ENCODE results near the gene HMGA1. TPM values are rescaled to one million over a fixed set of nuclear protein-coding genes. Genes with fewer than 3 reads are reported as not detected.

Gene HMGA1
- total RNA-seq, 2 donors from 2014 or later, result 87.5 to 90.3 TPM

GRCh38 chr6:34229877-34230276 lies 6.8 kb upstream of the HMGA1 start:
- no peaks in the 10 kb centered on the region for H3K9me3 ChIP-seq (ENCODE audit: control insufficient read depth, low read length, poor library complexity, severe bottlenecking)
- Mint-ChIP-seq H3K27ac (no peak overlapping the region), H3K4me3 (no peak overlapping the region), H3K4me1 (peaks cover 3% of the 10 kb centered on the region), H3K36me3 (ENCODE audit: low read depth) (no peaks in the 10 kb centered on the region), H3K27me3 (no peaks in the 10 kb centered on the region)
- no peak for DNase-seq
- no peak for ATAC-seq

DNA sequence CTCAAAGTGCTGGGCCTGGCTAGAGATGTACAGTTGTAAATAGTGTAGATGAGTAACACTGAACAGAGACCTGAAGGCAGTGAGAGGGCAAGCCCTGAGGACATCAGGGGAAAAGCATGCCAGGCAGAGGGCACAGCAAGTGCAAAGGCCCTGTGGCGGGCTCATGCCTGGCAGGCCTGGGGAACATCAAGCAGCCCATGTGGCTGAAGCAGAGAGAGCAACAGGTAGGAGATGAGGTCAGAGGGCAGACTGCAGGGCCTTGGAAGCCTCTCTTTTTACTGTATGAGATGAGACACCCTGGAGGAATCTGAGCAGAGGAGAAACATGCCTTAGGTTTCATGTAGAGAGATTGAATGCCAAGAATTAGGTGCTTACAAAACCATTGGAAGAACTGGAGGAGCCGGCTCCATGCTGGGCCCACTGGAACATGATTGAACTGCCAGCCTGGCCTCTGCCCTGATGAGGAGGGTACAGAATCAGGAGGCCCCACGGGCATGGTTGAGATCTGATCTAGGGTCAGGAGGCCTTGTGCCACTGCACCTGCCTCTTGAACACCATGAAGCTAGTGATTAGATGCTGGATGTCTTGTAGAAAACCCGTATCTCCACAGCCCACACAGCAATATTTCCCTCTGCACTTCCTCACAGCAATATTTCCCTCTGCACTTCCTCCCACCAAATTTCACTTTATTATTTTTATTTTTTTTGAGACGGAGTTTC lies 5.9 kb upstream of the HMGA1 start:
- Mint-ChIP-seq H3K4me3 (no peak overlapping the region), H3K27ac (peak overlapping the region; percentile 41), H3K27me3 (no peaks in the 10 kb centered on the region), H3K4me1 (peaks cover 4% of the 10 kb centered on the region), H3K36me3 (ENCODE audit: low read depth) (no peaks in the 10 kb centered on the region)
- DNase-seq, result no peak
- ATAC-seq, result no peak
- H3K9me3 ChIP-seq (ENCODE audit: control insufficient read depth, low read length, poor library complexity, severe bottlenecking), result no peaks in the 10 kb centered on the region

DNA sequence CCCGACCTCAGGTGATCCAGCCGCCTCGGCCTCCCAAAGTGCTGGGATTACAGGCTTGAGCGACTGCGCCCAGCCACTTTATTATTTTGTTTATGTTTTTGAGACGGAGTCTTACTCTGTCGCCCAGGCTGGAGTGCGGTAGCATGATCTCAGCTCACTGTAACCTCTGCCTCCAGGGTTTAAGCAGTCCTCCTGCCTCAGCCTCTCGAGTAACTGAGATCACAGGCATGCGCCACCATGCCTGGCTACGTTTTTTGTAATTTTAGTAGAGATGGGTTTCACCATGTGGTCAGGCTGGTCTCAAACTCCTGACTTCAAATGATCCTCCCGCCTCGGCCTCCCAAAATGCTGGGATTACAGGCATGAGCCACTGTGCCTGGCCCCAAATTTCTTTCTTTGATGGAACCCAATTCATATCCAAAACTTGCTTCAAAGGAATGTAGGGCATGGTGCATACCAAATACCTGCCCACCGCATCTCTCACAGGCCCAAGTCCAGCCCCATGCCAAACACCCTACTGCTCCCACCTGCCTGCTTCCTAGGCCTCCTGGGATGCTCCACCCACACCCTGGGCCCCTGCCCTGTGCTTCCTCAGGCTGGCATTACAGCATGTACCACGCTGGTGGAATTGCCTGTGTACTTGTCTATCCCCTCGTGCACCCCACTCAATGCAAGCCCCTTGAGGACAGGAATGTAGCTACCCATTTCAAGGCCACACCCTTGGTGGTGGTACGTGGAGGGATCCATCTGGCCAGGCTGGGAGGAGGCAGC lies 4.9 kb upstream of the HMGA1 start:
- H3K4me3 Mint-ChIP-seq, result no peak overlapping the region
- no peaks in the 10 kb centered on the region for H3K27me3 Mint-ChIP-seq
- peak overlapping the region; percentile 44 for H3K27ac Mint-ChIP-seq
- DNase-seq, result no peak
- H3K4me1 Mint-ChIP-seq, result peaks cover 10% of the 10 kb centered on the region
- no peak for ATAC-seq
- H3K9me3 ChIP-seq (ENCODE audit: control insufficient read depth, low read length, poor library complexity, severe bottlenecking), result no peaks in the 10 kb centered on the region
- H3K36me3 Mint-ChIP-seq (ENCODE audit: low read depth), result no peaks in the 10 kb centered on the region

DNA sequence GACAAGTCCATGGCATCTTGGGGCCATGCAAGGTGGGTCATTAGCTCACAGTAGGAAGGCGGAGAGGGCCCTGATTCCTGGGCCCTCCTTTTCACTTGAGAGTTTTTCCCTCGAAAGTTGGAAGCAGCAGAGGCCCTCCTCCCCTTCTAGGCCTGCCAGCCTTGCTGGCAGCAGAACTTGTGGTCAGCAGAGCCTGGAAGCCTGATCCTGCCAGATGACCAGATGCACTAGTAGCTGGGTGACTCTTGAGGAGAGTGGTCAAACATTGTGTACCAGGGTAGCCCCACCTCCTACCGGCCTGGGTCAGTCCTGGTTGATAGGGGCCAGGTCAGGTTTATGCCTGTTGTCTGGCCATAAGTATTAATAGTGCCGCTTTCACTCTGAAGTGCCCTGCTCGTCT lies 3.8 kb upstream of the HMGA1 start:
- Mint-ChIP-seq H3K27me3 (no peaks in the 10 kb centered on the region), H3K4me3 (no peak overlapping the region), H3K27ac (peak overlapping the region; percentile 44), H3K36me3 (ENCODE audit: low read depth) (no peaks in the 10 kb centered on the region), H3K4me1 (peaks cover 10% of the 10 kb centered on the region)
- DNase-seq (no peak), ATAC-seq (no peak)
- H3K9me3 ChIP-seq (ENCODE audit: control insufficient read depth, low read length, poor library complexity, severe bottlenecking), result no peaks in the 10 kb centered on the region

DNA sequence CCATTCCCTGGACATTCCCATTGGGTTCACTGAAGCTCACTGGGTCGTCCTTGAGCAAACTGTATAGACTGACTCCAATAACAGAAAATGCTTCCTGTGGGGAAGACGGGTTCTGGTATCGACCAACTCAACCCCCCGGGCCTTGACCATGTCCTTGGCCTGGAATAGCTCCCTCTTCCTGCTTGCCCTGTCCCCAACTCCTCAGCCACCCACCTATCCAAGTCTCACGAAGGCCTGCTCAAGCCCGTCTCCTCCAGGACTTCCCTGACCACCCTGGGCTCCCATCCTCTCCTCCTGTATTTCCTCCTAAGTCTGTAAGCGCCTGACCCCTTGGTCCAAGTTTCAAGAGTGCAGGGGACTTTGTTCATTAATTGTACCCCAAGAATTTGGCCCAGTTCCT lies 2.8 kb upstream of the HMGA1 start:
- H3K4me1 Mint-ChIP-seq, result peaks cover 15% of the 10 kb centered on the region
- DNase-seq, result no peak
- H3K27ac Mint-ChIP-seq, result peak overlapping the region; percentile 37
- no peaks in the 10 kb centered on the region for H3K36me3 Mint-ChIP-seq (ENCODE audit: low read depth)
- ATAC-seq, result no peak
- H3K27me3 Mint-ChIP-seq, result no peaks in the 10 kb centered on the region
- H3K4me3 Mint-ChIP-seq, result no peak overlapping the region
- H3K9me3 ChIP-seq (ENCODE audit: control insufficient read depth, low read length, poor library complexity, severe bottlenecking), result no peaks in the 10 kb centered on the region

GRCh38 chr6:34234667-34235306 lies 1.9 kb upstream of the HMGA1 start:
- no peaks in the 10 kb centered on the region for H3K27me3 Mint-ChIP-seq
- no peak for DNase-seq
- no peaks in the 10 kb centered on the region for H3K9me3 ChIP-seq (ENCODE audit: control insufficient read depth, low read length, poor library complexity, severe bottlenecking)
- H3K36me3 Mint-ChIP-seq (ENCODE audit: low read depth), result no peaks in the 10 kb centered on the region
- peak overlapping the region; percentile 28 for H3K4me3 Mint-ChIP-seq
- ATAC-seq, result no peak
- H3K27ac Mint-ChIP-seq, result peak overlapping the region; percentile 37
- H3K4me1 Mint-ChIP-seq, result peaks cover 18% of the 10 kb centered on the region

GRCh38 chr6:34235307-34236130 lies 1.2 kb upstream of the HMGA1 start:
- Mint-ChIP-seq H3K36me3 (ENCODE audit: low read depth) (no peaks in the 10 kb centered on the region), H3K4me1 (peaks cover 18% of the 10 kb centered on the region), H3K27ac (peak overlapping the region; percentile 94), H3K4me3 (peak overlapping the region; percentile 94), H3K27me3 (no peaks in the 10 kb centered on the region)
- no peaks in the 10 kb centered on the region for H3K9me3 ChIP-seq (ENCODE audit: control insufficient read depth, low read length, poor library complexity, severe bottlenecking)
- ATAC-seq, result peak; percentile 44
- peak; percentile 36 to 59 (median 57) for DNase-seq

DNA sequence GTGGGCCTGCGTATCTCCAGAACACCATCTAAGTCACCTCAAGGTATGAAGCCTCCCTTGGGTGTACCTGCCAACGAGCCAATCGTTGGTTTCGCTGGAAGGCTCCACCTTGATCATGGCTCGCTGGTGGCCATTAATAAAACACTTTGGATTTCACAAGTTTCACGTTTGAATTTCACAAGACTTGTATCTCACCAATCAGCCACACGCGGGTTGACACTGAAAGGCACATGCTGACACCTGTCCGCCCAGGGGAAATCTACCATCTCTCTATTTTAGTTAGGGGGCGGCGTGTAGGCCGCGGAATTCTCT lies 586 bp upstream of the HMGA1 start:
- H3K27ac Mint-ChIP-seq, result peak overlapping the region; percentile 94
- DNase-seq, result peak; percentile 25 to 49 (median 44)
- no peaks in the 10 kb centered on the region for H3K27me3 Mint-ChIP-seq
- peak overlapping the region; percentile 94 for H3K4me3 Mint-ChIP-seq
- ATAC-seq, result peak; percentile 59
- H3K9me3 ChIP-seq (ENCODE audit: control insufficient read depth, low read length, poor library complexity, severe bottlenecking), result no peaks in the 10 kb centered on the region
- H3K36me3 Mint-ChIP-seq (ENCODE audit: low read depth), result no peaks in the 10 kb centered on the region
- H3K4me1 Mint-ChIP-seq, result peaks cover 18% of the 10 kb centered on the region

DNA sequence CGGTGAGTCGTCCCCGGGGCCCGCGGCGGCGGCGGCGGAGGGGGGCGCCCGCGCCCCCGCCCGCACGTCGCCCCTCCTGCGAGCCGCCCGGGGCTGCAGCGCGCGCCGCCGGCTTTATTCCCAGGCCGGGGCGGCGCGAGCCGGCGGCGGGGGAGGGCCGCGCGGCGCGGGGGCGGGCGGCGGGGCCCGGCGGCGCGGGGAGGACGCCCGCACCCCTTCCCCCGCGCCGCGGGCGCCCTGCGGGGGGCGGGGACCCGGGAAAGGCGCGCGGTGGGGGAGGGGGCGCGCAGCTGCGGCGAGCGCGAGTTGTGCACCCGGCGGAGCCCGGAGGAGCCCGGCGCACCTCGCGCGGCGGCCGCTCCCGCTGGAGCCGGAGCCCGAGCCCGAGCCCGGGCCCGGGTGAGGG lies 646 bp downstream of the HMGA1 start:
- Mint-ChIP-seq H3K27ac (peak overlapping the region; percentile 89), H3K4me1 (peaks cover 23% of the 10 kb centered on the region), H3K27me3 (no peaks in the 10 kb centered on the region), H3K36me3 (ENCODE audit: low read depth) (no peaks in the 10 kb centered on the region), H3K4me3 (peak overlapping the region; percentile 94)
- no peaks in the 10 kb centered on the region for H3K9me3 ChIP-seq (ENCODE audit: control insufficient read depth, low read length, poor library complexity, severe bottlenecking)
- ATAC-seq, result peak; percentile 5
- DNase-seq, result peak in 2 of 3 donors; percentile 44 to 47

GRCh38 chr6:34237722-34238584 lies 1.3 kb downstream of the HMGA1 start:
- peaks cover 29% of the 10 kb centered on the region for H3K4me1 Mint-ChIP-seq
- no peaks in the 10 kb centered on the region for H3K9me3 ChIP-seq (ENCODE audit: control insufficient read depth, low read length, poor library complexity, severe bottlenecking)
- no peaks in the 10 kb centered on the region for H3K27me3 Mint-ChIP-seq
- ATAC-seq (peak; percentile 14), DNase-seq (peak; percentile 58 to 67 (median 65))
- no peaks in the 10 kb centered on the region for H3K36me3 Mint-ChIP-seq (ENCODE audit: low read depth)
- H3K4me3 Mint-ChIP-seq, result peak overlapping the region; percentile 91
- H3K27ac Mint-ChIP-seq, result peak overlapping the region; percentile 89

DNA sequence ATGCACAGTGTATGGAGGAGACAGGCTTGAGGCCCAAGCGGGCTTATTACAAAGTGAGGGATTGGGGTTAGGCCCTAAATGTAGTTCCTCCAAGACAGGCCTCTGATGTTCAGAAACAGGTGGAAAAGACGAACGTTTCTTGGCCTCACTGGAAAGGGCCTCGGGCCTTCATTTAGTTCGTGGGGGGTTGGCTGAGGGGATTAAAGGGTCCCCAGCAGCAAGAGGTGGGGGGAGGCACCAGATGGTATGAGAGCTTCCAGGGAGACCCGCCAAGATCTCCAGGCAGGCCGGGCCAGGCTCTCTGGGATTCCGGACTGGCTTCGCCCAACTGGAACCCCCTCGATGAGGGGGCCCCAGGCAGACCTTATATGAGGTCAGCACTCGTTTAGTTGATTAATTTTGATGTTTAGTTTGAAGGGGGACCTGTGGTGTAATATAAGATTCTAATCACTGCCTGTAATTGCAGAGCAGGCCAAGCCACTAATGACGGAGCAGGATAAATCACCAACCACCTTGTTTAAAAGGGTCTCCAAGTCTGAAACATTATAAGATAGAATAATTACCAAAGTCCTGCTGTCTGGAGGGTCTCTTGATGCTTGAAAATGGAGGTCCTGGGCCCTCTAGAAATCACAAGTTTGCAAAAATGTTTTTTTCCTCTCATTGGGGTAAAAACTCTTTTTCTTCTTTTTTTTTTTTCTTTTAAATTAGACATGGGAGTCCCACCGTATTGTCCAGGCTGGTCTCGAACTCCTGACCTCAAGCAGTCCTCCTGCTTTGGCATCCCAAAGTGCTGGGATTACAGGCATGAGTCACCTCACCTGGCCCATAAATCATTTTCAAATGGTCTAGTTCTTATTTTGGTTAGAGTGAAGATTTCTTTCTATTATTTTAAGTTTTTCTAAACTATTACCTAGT lies 2.2 kb downstream of the HMGA1 start:
- Mint-ChIP-seq H3K4me3 (peak overlapping the region; percentile 91), H3K4me1 (peaks cover 33% of the 10 kb centered on the region), H3K27me3 (no peaks in the 10 kb centered on the region), H3K36me3 (ENCODE audit: low read depth) (no peaks in the 10 kb centered on the region), H3K27ac (peak overlapping the region; percentile 89)
- DNase-seq (no peak), ATAC-seq (no peak)
- H3K9me3 ChIP-seq (ENCODE audit: control insufficient read depth, low read length, poor library complexity, severe bottlenecking), result no peaks in the 10 kb centered on the region
